H1 (cell line): ENCODE results near the gene C1orf21. TPM values are rescaled to one million over a fixed set of nuclear protein-coding genes. Genes with fewer than 3 reads are reported as not detected.

Experiments used
- KDM1A ChIP-seq: fragments of 200-600, 300-600 bp; sonication (generic); IDR thresholded peaks from 2 replicates; pipeline ENCODE4 v1.7.1; 2016; ENCODE audit warnings: mild to moderate bottlenecking, low read length, borderline replicate concordance
- PHF8 ChIP-seq: fragments of 200-600 bp; sonication (generic); conservative IDR thresholded peaks from 2 replicates; pipeline ENCODE4 v1.7.1; 2012; ENCODE audit warnings: low read depth, mild to moderate bottlenecking, inconsistent platforms, low read length, moderate library complexity
- SAP30 ChIP-seq: fragments of 300-600 bp; sonication (generic); IDR thresholded peaks from 2 replicates; pipeline ENCODE4 v1.7.1; 2012; ENCODE audit warnings: low read length, moderate library complexity, mild to moderate bottlenecking, inconsistent platforms; ENCODE audit not compliant: insufficient read depth, insufficient replicate concordance
- SIX5 ChIP-seq: IDR thresholded peaks from 2 replicates; pipeline ENCODE4 v1.6.1; 2011; ENCODE audit warnings: mild to moderate bottlenecking, low read depth, low read length
- SP4 ChIP-seq: IDR thresholded peaks from 2 replicates; pipeline ENCODE4 v1.6.1; 2012; ENCODE audit warnings: low read length, inconsistent platforms
- polyA plus RNA-seq, 7 experiments: library from polyadenylated mRNA; depleted of rRNA in 3 of 7; stranded (reverse) in 5 of 7; unstranded in 2 of 7; fragments of >200 nt in 5 of 7; fragments of 200-250 nt in 2 of 7; gene quantifications; 1 replicate in 5 of 7; 2 replicates in 1 of 7; 4 replicates in 1 of 7; pipeline versions ENCODE4 v1.2.1 to v1.2.3, GENCODE V29; 2011 to 2013; ENCODE audit warnings: missing spikeins in 2 of 7, mixed read lengths in 2 of 7
- total RNA-seq: library from RNA; stranded (reverse); fragmentation: NEBNext Ultra II Directional; extraction: Animal tissue kit (Norgen Biotek cat#: 25700); gene quantifications from 2 replicates; pipeline ENCODE4 v1.2.1, GENCODE V29; 2021

The C1orf21 gene
- total and polyA plus RNA-seq, 2 of the 8 experiments (the other 6 are each of a cell fraction or from before 2014, with no cell fraction given) = 16.6 to 51.0 TPM

DNA sequence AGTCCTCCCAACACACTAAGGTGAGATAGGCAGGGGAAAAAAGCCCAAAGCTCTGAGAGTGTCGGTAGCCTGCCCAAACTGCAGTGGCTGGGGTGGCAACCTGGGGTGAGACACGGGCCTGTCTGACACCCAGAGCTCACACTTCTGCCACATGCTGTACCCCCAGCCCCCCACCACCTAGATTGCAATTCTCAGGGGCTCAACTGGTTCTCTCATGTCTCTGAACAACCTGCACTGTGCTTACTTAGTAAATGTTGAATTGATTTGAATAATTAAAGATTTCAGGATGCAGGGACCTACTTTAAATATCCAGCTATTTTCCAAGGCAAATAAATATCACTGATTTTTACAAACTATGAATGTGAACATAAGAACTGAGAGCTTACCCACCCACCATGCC, 252.4 kb downstream of the C1orf21 start (continued):
- TF ChIP-seq PHF8 (no peak), SP4 (no peak), SAP30 (no peak), SIX5 (no peak), KDM1A (no peak)
